Measurements from ENCODE around the gene RCOR1.
"Not testable (repeated sequence)": the region's sequence is repeated elsewhere in the genome, so short reads cannot be mapped to it uniquely, and the experiment has no call there.

RCOR1 gene

GRCh38 chr14:102758087-102758486, 165.6 kb downstream of the RCOR1 start:
- DNase-seq = no peak

- DNase-seq = no peak
Observed at GRCh38 chr14:102759456-102760187, 167.2 kb downstream of the RCOR1 start.

DNA sequence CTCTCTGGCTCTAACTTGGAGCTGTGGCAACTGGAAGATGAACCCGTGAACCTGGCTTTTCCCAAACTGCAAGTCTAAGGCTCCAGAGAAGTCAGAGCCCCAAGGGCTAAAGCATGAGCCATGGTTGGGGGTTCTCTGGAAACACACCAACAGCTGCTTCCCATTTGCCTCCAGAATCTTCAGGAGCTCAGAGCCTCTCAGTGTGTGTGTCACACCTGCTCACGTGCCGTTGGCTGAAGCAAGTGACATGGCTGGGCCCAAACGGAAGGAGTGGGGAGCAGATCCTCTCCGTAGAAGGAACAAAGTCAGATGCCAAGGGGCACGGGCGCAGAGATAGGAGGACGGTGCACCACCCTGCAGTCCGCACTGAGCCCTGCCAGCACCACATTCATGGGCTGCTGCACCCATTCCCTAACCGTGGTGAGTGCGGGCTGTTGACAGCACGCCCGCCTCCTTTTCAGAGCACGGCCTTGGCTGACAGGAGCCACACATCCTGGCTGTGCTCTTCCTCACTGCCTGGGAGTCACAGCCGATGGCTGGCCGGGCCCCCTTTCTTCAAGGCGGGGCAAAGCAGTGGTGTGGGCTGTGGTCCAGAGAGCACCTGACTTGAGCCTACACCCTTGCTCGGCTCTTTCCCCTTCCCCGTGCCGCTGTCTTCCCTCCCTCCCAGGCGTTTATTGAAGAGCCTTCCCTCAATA, 168.2 kb downstream of the RCOR1 start:
- DNase-seq = no peak

- no peak for DNase-seq
Observed at GRCh38 chr14:102761206-102761605, 168.8 kb downstream of the RCOR1 start.

DNA sequence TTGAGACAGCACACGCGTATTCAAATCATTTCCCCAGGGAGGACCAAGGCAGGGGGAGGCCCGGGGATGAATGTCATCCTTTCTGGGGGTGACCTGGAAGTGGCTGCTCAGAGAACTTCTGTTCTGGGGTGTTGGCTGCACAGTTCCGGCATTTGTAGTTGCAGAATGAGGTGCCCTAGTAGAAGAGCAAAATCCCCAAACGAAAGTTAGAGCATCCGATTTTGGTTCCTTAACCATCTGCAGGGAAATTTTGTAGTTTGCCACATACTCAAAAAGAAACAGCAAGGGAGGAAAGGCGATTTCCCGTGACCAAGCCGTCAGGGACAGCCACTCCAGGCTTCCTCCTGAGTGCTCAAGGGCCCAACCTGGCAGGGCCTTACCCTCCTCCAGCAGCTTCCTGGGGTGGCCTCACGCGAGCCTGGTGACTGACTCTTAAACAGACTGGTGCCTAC, 171.8 kb downstream of the RCOR1 start:
- DNase-seq = no peak

- DNase-seq = not testable (repeated sequence)
Observed at GRCh38 chr14:102765770-102766169, 173.3 kb downstream of the RCOR1 start.

GRCh38 chr14:102768223-102769048, 176.0 kb downstream of the RCOR1 start:
- no peak for DNase-seq

DNA sequence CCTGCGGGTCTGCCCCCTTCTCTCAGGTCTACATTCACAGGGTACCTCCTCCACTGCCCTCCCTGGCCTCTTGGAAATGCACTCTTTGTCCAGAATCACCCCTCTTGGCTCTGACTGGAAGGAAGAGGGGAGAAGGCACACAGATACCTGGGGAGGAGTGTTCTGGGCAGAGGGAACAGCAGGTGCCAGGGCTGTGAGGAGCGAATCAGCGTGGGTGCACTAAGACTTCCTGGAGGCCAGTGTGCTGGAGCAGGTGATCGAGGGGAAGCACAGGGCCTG, 176.5 kb downstream of the RCOR1 start:
- no peak for DNase-seq

- DNase-seq = no peak
Observed at GRCh38 chr14:102770147-102771123, 178.0 kb downstream of the RCOR1 start.

DNA sequence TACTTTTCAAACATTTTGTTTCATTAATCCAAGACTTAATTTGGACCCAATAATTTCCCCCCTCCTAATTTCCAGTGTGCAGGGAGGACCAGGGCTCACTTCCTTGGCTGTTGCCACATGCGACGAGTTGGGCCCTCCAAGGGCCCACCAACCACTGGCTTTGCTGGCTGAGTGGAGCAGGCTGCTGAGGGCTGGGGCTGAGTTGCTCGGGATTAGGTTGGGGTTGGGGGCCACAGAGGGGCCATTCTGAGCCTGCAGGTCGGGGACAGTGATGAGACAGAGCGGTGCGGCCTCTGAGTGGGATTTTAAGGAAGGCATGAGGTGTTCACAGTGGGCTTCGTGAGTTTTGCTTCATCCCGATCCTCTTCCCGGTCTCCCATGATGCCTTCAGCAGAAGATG, 178.7 kb downstream of the RCOR1 start:
- no peak for DNase-seq

DNA sequence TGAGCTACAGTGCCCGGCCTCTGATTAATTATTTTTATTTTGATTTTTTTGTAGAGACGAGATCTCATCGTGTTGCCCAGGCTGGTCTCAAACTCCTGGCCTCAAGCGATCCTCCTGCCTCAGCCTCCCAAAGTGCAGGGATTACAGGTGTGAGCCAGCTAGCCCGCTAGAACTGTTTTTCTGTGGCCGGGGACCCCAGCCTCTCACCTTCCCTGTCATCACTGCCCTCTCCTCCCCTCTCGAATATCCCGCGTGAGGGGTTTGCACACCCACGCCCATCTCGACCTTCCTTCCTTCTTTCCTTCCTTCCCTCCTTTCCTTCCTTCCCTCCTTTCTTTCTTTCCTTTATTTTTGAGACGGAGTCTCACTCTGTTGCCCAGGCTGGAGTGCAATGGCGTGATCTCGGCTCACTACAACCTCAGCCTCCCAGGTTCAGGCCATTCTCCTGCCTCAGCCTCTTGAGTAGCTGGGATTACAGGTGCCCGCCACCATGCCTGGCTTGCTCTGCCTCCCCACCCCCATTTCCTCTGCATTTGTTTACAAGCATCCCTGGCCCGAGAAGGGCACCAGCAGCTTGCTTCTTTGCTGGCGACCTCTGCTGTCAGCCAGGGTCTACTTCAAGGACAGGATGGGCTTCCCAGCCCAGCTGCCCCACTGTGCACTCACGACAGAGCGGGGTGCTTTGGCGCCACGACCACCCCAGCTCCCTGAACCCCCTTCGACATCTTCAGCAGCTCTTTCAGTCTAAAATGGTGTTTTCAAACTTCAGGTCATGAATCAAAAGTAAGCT, 180.5 kb downstream of the RCOR1 start:
- no peak for DNase-seq

- no peak for DNase-seq
Observed at GRCh38 chr14:102774391-102775153, 182.1 kb downstream of the RCOR1 start.

DNA sequence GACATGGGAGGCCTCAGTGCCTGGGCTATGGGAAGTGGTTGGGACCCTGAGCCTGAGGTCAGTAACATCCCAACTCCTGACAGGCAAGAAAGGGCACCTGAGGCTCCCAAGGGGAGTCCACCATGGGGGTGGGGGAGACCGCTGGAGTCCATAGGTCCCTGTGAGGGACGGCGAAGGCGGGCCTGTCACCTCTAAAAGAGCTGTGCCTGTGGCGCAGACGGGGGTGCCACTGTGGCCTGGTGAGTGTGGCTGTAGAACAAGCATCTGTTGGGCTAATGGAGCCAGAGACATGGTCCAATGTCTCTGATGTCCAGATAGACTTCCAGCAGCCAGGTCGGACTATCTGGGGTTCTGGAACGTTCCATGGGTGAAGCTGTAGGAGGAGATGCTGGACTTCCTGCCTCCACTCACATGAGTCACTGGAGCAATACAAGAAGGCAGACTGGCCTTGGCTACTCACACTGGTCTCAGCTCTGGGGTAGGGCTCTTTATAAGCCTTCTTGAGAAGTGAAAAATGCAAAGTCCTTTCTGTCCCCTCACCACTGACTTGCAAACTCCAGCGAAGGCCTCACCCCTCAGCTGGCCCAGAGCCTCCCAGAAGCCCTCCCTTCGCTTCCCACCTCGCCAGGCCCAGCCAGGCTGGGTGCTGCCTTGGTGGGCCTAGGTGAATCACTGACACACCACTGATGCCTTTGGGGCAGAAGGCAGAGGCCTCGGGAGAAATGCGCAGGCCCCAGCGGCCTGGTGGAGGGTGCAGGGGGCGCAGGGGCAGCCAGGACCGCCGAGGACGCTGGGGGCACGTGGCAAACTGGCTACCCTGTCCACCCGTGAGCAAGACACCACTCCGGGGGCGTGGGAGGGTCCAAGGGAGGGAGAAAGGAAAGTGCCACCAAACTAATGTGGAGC, 183.7 kb downstream of the RCOR1 start:
- no peak for DNase-seq

- peak; percentile 65 to 86 (median 76) for DNase-seq
Observed at GRCh38 chr14:102776761-102777710, 184.6 kb downstream of the RCOR1 start, which contains the start of gene TRAF3. TRAF3 (plus strand) TSS chr14:102777449; CDS start chr14:102870202, 92,753 bp downstream.

GRCh38 chr14:102777711-102778337, 185.4 kb downstream of the RCOR1 start:
- no peak for DNase-seq

DNA sequence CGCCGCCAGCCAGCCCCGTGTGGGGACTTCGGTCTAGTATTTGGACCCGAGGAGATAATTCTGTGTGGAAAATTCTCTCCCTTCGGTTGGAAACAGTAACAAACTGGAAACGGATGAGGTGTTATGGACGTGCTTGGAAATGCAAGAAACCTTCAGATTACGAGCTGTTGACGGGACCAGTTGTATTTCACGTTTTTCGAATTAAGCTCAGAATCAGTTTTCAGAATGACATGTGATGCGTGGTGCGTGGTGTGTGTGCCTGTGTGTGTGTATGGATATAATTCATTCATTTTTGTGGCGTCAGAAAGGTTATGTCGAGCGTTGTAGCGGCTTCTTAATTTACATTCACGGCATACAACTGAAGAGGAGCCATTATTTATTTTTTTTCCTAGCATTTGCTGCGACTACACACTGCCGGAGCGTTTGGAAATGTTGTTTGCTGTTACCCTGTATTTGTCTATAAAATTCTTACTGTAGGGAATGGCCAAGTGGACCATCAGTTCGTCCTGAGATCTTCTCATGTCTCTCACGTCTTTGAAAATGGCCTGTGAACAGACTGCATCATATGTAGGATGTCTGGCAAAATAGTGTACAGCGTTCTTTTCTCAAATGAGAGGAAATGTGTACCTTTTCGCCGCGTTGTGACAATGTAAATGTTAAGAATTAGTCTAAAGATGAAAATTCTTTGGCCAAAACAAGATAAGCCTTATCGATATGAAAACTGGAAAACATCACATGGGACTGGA, 186.1 kb downstream of the RCOR1 start:
- DNase-seq = no peak

DNA sequence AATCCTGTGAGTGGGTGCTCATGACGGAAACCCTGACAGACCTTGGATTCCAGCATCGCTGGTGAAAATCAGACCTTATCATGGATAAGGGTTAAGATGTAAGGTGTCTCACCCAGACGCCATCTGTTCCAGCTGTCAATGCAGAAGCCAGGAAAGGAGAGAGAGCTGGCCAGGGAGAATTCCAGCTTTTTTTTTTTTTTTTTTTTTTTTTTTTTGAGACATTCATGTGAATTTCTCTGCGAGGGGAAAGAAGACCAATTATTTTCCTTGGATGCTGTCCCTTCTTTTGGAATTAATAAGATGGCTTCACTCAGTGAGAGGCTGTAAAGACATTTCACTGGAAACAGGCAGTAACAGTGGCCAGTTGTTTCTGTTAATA, 186.6 kb downstream of the RCOR1 start:
- no peak for DNase-seq

Data from activated CD4-positive, CD25-positive, alpha-beta regulatory T cell (primary cell).